HPDE6-E6E7 (cell line): Measurements from ENCODE around the gene TRDMT1.
"Not testable (repeated sequence)": the region's sequence is repeated elsewhere in the genome, so short reads cannot be mapped to it uniquely, and the experiment has no call there.

ENCODE experiments used
- DNase-seq: peaks from one replicate; pipeline ENCODE4 v3.0.0; 2011; ENCODE audit warnings: missing footprints; ENCODE audit errors: extremely low spot score

TRDMT1 gene

DNA sequence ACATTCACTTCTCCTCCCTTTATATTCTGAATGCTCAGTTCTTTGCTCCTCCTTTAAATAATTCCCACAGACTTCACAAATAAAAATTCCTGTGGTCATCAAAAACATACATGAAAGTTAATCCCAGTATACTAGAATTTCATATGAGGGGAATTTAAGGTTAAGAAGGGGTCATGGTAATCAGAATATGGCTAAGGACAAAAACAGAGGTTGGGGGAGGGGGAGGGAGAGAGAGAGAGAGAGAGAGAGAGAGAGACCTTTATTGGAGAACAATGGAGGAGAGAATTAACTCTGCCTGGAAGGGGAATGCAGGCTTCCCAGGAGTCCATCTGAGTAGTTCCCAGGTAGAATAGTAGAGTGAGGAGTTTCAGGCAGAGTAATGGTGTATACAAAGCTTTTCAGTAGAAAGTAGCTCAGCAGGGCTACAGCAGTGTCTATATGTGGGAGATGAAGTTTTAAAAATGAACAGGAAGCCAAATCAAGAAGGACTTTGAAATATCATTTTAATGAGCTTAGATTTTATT is 66.7 kb downstream of the TRDMT1 start:
- DNase-seq = no peak

DNA sequence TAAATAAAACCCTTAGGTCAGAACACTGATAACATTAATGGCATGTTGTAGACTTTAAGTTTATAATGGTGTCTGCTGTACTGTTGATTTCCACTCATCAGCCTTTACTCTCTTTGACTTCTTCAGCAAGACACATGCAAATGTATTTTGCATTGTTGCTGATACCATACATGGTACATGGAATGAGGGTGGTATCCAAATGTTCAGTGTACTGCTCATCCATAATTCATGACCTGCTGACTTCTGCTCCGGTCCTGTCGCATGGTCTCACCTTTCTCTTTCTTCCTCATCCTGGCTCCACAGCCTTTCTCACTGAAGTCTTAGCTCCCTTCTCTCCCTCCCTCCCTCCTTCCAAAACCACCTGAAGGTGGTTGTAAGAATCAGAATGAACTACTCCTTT is 67.2 kb downstream of the TRDMT1 start:
- no peak for DNase-seq

DNA sequence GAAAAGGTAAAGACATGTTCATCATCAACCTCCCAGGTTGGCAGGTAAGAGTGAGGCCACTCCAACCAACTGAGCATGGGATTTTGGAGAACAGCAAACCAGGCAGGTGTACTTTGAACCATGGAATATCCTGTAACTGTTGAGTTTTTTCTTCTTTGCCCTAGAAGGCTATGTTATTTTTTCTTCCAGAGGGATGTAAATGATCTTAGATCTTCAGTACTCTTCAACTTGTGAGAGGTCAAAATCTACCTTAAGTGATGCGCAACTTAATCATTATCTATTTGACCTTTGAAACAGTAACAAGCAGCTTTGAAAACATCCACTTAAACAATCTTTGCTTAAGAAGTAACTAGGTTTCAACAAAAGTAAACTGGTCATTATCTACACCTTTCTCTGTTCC is 71.7 kb downstream of the TRDMT1 start, which contains the start of gene CUBN:
TSS of gene CUBN (minus strand) at position 71 of the 400 bp plus-strand sequence. CDS start at position 25, 46 bp downstream.
- DNase-seq = no peak

DNA sequence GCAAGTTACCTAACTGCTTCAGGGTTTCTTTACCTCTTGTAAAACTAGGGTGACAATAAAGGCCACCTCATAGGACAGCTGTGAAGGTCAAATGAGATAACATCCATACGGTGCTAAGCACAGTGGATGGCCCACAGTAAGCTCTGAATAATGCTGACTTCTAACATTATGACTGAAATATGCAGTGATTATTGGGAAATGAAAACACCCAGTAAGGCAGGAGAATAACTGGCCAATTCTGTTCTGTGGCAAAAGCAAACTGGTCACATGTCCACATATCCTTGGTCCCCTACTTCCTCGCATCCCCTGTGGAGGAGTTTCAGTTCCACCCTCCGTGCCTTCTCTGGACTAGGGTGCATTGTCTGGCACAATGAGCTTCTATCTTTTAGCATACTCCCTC is 73.2 kb downstream of the TRDMT1 start:
- no peak for DNase-seq

DNA sequence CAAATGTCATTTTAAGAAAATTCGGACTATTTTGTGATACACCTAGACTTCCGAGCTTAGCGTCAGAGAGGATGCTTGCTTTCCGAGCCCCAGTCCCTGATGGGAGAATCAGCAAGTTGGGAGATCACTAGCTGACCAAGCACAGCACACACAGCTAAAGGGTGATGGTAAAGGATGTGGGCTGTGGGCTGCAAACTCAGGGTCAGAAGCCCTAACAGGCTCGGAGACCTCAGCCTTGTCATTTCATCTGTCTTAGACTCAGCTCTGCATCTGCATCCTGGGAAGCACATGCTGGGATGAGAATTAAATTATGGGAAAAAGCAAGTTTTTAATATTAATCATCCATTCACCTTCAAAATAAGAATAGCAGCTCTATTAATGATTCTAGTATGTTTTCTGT is 75.1 kb downstream of the TRDMT1 start:
- DNase-seq = no peak

DNA sequence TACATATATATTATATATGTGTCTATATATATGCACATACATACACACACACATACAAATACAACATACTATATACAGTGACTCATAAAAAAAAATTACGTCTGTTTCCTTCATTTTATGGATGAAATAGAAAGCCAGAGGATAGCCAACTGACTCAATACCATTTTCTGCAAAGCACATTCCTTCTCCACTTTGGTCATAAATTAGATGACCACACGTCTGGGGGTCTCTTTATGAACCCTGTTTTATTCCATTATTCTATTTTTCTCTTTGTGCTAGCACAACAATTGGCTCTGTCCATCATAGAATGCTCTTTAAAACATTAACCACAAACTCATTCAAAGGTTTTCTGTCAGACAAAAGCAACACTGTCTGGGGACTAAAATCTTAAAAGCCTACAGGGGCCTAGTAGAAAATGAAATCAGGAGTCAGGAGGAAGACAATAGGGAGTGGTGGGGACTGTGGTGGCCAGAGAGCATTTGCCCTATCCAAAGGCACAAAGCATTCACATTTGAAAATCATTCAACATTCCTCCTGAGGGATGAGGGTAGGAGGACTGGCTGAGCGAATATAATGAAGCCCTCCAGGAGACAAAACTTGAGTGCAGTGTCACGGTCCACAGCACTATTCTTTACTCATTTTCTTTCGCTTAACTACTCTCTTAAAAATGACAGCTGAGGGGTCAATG is 76.1 kb downstream of the TRDMT1 start:
- DNase-seq = no peak

DNA sequence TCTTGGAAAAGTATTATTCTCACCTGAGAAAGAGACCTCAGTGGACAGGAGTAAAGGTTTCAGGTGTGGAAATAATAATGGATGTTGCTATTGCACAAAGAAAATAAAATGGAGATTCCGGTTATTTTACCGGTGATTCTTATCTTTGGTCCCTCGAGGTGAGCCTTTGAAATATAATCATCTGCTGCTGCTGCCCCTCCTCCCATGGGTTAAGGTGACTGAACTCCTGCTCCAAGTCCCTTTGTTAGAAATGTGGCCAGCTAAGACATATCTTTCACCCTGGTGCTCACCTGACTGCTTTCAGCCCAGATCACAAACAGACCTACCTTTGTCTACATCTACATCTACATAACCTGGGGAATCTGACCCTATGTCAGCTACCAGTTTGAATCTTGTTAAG is 77.5 kb downstream of the TRDMT1 start:
- DNase-seq = no peak

DNA sequence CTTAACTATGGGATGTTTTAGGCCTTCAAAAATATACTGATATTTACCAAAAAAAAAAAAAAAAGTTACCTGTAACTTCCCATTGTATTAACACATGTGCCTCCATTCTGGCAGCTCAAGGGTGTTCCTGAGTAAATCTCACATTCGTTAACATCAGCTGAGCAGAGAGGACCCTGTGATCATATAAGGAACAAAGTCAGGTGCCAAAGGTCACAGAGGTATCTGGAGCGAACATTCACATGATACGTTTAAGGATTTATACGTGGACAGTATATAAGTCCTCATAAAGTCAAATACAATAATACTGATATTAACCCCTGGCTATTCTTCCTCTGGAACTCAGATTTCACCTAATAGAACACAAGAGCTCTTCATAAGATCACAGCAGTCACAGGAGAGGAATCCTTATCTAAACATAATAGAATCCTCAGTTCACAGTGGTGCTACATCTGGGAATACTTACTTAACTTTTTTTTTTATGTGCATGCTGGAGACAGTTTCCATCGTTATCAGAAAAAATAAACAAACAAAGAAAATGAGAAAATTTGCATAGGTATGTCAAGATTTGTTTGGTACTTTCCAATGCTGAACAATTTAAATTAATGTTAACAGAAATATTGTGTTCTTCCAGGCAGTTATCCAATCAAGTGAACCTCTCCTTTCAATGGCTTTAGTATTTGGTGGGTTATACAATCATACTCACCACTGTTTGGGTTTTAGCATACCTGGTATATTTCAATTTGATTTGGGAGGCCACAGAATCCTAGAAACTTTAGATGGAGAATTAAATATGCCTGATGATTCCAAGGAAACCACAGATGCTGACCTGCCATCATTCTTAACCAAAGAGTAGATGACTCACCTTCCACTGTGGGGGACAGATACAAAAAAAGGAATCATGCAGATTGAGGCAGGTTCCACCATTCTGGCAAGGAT is 78.5 kb downstream of the TRDMT1 start:
- no peak for DNase-seq

DNA sequence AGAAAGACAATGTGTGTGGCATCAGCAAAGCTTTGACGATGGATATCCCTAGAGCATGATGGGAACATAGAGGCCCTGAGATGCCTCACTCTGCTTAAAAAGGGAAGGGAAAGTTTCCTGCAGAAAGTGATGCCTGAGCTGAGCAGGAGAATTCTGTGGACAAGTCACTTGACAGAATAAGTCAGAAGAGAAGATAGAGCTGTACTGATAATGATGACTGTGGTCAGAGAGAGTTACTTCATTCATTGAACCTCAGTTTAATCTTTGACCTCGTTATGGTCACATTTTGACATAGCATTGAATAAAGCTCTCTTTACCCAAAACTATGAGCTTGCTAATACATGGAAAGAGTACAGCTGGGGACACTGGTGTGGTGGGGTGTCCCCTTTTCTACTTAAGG is 79.4 kb downstream of the TRDMT1 start:
- DNase-seq = no peak

DNA sequence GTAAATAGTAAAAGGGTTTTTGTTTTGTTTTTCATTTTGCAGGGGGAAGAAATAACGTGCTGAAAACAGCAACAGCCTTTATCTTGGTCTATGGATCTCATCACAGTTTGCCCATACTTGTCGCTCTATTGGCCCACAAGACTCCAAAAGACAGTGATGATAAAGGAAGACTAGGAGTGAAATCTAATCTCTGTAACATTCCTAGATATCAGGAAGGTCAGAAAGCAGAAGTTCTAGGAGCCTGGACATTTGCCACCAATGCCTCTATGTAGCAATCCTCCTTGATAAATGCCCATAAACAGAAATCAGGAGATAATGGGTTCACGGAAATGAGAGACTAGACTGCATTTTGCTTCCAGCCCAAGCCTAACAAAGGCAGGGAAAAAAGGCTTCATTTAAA is 80.8 kb downstream of the TRDMT1 start:
- no peak for DNase-seq

DNA sequence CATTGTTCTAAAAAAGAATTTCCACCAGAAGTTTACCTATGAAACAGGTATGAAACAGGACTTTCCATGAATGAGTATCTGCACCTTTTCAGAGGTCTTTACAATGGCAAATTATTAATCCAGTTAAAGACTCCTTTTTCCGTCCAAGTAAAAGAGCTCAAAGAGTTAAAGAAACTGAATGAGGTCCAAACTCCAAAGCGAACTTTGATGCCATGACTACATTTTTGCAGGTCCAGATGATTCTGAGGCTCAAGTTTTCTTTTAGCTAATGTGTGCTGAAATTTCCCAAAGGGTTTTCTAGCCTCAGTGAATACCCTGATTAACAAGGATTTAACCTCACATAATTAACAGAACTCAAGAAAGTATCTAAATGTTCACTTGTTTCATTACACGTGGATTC is 81.6 kb downstream of the TRDMT1 start:
- DNase-seq = no peak

DNA sequence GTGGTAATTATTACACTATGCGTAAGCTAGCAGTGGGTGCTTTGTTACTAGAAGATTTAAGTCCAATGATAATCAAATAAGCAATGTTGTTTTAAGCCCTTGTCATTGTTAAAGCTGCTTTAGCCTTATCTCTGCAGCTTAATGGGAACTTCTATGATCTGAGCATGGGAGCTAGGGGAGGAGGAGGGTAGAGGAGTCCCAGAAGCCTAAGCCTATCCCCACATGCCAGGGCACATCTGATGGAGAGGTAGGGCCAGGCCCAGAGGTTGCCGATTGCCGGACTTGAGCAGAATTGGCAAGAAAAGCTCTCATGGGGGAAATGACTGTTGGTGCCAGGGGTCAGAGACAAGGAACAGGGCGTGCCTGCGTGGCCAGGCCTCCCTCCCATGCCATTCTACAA is 85.3 kb downstream of the TRDMT1 start:
- no peak for DNase-seq

DNA sequence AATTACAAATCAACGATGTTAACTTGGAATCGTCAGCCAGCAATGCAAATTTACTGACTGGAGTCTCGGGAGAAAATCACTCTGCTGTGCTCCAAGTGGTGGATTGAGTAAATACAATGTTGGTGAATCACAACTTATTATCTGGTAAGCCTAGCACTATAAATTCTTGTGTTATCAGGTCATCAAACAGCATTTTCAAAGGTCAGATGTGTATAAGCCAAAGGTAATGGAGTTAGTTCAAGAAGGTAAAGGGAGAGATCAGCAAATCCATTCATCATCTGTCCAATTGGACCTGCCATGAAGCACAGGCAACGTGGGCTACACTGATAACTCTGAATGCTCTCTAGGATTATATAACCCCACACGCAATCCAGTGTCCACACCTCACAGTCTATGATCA is 85.8 kb downstream of the TRDMT1 start:
- DNase-seq = no peak

DNA sequence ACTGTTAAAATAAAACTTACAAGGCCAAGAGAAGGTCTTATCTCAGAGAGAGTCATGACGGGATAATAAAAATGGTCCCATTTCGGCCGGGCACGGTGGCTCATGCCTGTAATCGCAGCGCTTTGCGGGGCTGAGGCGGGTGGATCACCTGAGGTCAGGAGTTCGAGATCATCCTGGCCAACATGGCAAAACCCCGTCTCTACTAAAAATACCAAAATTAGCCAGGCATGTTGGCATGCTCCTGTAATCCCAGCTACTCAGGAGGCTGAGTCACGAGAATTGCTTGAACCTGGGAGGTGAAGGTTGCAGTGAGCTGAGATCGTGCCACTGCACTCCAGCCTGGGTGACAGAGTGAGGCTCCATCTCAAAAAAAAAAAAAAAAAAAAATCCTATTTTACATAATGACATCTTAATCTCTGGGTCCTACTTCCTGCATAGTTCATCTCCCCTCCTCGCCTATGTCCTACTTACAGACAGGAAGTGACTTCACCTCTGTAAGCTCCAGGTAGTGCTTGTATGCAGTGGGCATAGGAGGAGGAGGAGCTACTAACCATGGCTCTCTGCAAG is 86.5 kb downstream of the TRDMT1 start:
- DNase-seq = not testable (repeated sequence)

DNA sequence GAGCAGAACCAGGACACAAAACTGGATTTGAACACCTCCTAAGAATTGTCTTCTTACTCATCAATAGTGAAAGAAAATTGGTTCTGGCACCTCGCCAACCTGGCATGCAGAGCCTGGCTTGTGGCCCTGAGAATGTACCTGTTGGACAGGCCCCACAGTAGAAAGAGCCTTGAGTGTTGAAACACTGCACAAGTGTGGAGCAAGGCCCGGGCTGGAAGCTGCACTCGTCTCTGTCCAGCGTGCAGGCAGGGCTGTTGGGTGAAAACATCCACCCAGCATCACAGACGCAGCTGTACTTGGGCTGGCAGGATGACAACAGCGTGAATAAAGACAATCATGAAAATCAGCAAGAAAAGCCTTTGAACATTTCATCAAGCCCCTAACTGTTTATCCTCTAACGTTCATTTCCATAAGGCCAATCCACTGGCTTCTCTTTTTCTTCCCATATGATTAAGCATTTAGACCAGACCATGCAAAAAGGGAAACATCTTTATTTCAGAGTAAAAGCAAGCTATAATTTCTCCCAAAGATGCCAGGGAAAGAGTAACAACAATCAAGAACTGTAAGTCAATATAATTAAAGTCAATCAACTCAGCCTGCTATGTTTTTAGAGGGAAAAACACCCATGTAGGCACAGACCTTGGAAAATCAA is 87.5 kb downstream of the TRDMT1 start:
- DNase-seq = no peak

DNA sequence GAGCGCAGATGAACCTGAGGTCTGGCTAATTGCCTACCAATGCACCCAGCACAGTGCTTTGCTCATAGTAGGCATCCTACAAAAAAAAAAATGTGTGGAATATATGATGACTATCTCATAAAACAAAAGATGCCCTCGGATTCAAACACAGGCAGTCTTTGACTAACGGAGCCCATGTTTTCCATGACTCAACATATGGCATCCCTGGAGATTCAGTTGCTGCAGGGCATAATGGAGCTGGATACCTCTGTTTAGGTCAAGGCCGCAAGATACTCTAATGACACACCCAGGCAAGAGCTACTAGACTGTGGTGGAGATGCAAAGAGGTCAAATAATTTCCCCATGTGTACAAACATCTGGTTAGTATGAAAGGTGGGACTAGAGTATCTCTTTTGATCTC is 88.1 kb downstream of the TRDMT1 start:
- DNase-seq = no peak

DNA sequence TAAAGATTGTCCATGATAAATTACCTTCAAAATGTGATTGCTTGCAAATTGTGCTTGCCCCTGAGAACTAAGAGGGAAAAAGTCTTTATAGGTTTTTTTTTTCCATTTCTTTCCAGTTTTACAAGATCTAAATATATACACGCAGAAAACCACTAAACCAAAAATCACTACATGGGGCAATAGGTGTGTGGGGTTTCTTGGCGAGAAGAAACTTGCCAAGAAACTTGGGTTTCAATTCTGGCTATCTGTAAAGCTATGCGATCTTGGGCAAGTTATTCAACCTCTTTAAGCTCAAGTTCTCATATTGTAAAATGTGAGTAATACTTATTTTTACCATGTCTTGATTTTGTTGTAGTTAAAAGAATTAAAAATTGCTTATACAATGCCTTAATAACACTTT is 88.9 kb downstream of the TRDMT1 start:
- no peak for DNase-seq

DNA sequence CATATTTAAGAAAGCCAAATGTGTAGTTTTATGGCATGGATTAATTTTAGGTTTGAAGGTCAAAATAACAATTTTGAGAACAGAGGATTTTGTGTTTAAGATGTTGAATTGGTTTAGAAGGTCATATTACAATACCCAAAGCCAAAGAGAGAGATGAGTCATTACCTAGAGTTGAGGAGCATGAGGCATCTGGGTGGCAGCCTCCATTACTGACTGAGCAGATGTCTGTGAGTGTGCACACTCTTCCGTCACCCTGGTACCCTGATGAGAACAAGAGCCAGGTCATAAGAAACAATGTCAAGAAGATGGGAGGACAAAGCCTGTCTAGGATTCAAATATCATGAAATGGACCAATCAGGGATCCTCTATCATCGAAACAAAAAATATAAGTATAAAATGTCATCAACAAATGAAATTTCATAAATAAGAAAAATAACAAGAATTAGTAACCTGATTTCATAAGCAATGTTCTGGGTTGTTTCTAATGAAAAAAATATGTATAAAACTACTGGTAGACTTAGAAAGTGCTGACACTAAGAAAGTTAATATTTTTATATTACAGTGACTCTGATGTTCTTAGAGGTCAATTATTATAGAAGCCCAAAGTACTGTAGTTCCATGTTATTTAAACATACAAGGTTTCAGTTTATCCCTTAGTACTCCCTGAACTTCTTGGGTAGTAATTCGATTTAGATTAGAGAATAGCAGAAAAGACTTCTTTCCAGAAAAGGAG is 91.8 kb downstream of the TRDMT1 start:
- DNase-seq = no peak

DNA sequence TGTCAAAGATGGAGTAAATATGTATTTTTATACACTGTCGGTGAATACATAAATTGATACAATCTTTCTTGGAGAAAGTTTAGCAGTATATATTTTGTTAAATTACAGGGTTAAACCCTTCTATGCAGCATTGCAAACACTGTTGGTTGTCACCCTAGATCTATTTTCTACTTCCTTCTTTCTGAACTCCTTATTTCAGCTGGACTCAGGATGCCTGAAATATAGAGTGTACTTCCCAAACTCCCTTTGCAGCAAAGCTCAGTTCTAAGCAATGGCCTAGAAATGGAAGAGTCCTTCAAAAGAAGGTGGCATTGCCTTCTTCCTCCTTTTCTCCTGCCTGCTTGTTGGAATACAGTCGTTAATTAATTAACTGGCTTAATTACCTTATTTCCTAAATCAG is 92.4 kb downstream of the TRDMT1 start:
- DNase-seq = no peak

DNA sequence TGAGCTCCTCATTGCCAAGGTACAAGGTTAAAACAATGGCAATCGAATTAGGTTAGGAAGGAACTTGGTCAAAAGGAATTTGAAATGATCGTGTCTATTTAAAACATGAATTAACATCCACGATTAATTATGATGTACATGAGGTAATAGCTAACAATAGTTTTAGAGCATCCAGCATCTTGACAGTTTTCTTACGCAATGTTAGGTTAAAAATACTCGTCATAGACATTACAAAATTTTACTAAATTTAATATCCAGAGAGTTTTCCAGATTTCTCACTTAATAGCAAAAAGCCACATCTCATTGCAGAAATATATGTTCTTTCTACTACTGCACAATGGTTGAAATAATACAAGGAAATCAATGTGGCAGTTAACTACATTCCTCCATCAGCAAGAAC is 94.5 kb downstream of the TRDMT1 start:
- DNase-seq = no peak

DNA sequence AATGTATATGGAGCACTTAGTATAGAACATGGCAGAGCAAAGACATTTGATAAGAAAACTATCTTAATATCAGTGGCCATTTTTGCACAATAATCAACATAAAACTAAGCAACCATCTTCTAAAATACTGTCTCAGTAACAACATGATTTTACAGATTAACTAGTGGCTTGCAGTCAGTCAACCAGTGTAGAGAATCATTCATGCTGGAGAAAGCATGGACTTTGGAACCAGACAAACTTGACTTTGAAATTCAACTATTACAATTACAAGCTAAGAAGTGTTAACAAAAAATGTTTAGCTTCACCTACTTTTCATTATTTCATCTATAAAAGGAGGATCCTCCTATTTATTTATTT is 99.6 kb downstream of the TRDMT1 start:
- DNase-seq = no peak
